ENCODE measurements around the gene TMCC3.

DNA sequence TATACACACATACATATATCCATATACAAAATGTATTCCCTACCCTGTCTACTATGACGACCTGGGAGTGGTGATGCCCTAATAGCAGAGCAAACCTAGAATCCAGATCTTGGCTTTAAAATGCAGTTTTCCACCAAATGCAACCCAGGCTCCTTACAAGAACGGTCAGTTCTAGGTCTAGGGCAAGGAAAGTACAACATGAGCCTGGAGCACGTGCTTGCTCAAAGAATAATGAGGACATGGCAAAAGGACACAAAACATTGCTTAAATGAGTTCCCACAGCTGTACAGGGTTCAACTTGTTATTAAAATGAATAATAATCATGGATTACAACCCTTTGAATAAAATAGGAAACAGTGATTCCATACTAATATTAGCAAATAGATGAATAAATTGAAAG is 94.7 kb downstream of the TMCC3 start:
- TF ChIP-seq POLR2AphosphoS5 (IDR thresholded peaks at IDR 0.05), result no peak
- no peak for TF ChIP-seq EP300 (IDR thresholded peaks at IDR 0.05)

Data from suprapubic skin (tissue), 4 donors.